22Rv1 (cell line): Measurements from ENCODE around the gene EEF1AKMT3.
A peak's percentile ranks its signal among the peaks of the same experiment; 100 is the strongest.

ENCODE experiments used
- H3K27ac ChIP-seq: fragments of 450-650 bp; 2 replicates; pipeline ENCODE4 v1.5.1; 2017
- ZFX ChIP-seq: fragments of 450-650 bp; IDR thresholded peaks from 2 replicates; pipeline ENCODE4 v1.6.1; 2017; ENCODE audit warnings: antibody characterized with exemption, borderline replicate concordance
- TF ChIP-seq, protein P1 (sequence below): fragments of 450-650 bp; IDR thresholded peaks from 2 replicates; pipeline ENCODE4 v1.5.1; 2017; ENCODE audit warnings: mild to moderate bottlenecking

EEF1AKMT3 gene

DNA sequence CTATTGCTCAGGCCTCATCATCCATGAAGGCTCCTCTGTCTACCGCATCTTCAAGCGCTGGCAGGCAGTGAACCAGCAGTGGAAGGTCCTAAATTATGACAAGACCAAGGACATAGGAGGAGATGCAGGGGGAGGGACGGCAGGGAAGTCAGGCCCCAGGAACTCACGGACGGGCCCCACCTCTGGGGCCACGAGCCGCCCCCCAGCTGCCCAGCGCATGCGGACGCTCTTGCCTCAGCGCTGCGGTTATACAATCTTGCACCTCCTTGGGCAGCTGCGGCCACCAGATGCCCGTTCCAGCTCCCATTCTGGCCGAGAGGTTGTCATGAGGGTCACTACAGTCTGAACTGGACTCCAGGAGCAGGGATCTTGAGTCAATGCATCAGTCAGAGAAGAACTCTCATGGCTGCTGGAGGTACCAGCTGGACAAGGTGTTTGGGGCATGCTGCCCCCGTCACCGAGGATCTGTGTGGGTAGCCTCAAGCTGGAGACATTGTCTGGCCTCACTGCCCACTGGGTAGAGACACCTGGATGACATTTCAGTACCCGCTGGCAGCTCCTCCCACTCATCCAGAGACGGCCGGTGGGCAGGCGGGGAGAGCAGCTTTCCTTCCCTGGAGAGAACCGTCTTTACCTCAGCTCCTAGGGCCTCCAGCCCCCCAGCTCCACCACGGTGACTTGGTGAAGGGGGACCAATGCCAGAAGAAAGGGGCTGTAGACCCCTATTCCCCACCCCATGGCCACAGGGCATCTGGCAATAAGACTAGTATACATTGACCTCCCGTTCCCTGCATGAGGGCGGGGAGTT is 13.7 kb upstream of the EEF1AKMT3 start:
- peak overlapping the region; percentile 14; the same call in 1 of the 2 replicates for H3K27ac ChIP-seq
- no peak for TF ChIP-seq ZFX
- TF ChIP-seq, protein P1, sequence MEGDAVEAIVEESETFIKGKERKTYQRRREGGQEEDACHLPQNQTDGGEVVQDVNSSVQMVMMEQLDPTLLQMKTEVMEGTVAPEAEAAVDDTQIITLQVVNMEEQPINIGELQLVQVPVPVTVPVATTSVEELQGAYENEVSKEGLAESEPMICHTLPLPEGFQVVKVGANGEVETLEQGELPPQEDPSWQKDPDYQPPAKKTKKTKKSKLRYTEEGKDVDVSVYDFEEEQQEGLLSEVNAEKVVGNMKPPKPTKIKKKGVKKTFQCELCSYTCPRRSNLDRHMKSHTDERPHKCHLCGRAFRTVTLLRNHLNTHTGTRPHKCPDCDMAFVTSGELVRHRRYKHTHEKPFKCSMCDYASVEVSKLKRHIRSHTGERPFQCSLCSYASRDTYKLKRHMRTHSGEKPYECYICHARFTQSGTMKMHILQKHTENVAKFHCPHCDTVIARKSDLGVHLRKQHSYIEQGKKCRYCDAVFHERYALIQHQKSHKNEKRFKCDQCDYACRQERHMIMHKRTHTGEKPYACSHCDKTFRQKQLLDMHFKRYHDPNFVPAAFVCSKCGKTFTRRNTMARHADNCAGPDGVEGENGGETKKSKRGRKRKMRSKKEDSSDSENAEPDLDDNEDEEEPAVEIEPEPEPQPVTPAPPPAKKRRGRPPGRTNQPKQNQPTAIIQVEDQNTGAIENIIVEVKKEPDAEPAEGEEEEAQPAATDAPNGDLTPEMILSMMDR: no peak

GRCh38 chr12:57759360-57759980 is 12.9 kb upstream of the EEF1AKMT3 start:
- TF ChIP-seq, protein P1: peak; percentile 94
- no peak for TF ChIP-seq ZFX
- no peak overlapping the region for H3K27ac ChIP-seq

- TF ChIP-seq ZFX: no peak
- TF ChIP-seq, protein P1: no peak
- no peak overlapping the region for H3K27ac ChIP-seq
Measured at GRCh38 chr12:57760347-57760982, 11.9 kb upstream of the EEF1AKMT3 start.

DNA sequence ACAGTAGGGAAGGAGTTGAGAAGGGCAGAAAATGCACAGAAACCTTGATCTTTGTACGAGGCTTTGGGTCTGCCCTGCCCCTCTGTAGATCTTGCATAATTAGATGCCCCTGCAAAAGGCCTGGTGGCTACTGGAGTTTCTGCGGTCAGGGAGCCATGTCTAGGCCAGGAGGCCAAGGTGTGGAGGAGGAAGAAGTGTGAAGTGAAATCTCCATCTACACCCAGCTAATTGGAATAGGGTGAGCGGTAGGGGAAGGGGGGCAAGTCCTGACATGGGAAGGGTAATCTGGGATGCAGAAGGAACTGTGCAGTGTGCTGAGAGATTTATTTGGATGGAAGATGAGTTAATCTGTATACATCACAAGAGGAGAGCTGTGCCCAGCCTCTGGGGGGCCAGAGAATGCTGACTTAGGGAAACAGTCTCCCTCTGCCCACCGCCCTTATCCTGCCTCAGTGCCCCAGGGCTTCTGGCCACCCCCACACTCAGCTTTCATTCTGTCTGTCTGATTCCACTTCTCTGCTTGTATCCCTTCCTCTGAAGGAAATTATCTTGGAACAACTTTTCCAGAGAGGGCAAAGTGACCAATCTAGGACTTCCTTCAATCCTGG is 10.9 kb upstream of the EEF1AKMT3 start:
- no peak for TF ChIP-seq ZFX
- TF ChIP-seq, protein P1: no peak

GRCh38 chr12:57762463-57762862 is 10.0 kb upstream of the EEF1AKMT3 start:
- H3K27ac ChIP-seq: no peak overlapping the region
- TF ChIP-seq, protein P1: no peak
- TF ChIP-seq ZFX: no peak

More for the DNA sequence above, 10.9 kb upstream of the EEF1AKMT3 start:
- H3K27ac ChIP-seq: no peak overlapping the region

DNA sequence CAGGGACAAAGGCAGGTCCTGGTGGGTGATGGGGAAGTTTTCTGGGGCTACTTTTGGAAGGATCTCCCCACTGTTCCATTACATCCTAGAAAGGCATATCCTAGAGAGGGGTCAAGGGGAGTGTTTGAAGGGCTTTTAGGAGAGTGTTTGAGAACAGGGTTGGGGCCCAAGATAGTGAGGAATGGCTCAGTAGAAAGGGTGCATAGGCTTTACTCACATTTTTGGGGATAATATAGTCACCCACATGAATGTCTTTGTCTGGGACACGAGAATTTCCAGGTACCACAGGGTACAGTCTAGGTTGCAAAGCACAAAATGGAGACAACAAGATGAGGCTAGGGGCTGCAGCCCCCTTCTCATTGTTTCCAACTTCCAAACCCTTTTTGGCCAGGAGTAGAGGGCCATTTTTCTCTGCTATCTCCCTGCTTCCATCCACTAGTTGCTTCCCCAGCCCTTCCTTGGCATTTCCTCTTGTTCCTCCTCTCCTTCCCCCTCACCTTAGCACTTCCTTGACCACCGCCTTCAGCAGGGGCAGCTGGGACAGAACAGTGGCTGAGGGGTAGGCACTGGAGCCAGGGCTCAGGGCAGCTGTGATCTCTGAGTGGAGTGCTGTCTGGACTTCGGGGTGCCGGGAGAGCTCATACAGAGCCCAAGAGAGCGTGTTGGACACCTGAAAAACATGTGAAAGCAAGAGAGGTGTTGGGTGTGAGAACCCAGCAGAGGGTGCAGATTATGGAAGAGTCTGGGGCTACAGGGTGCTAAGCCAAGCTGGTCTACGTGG is 8.3 kb upstream of the EEF1AKMT3 start:
- no peak for TF ChIP-seq ZFX
- TF ChIP-seq, protein P1: no peak
- H3K27ac ChIP-seq: no peak overlapping the region
